DMS53 treated with DMSO at 0.1 percent for 48 hours (cell line): ENCODE results near the gene ZNHIT3.

Experiments
- DNase-seq: peaks from one replicate; lab custom pipeline; 2025; ENCODE audit not compliant: unreplicated experiment; lab: John Stamatoyannopoulos, UW

ZNHIT3 gene

DNA sequence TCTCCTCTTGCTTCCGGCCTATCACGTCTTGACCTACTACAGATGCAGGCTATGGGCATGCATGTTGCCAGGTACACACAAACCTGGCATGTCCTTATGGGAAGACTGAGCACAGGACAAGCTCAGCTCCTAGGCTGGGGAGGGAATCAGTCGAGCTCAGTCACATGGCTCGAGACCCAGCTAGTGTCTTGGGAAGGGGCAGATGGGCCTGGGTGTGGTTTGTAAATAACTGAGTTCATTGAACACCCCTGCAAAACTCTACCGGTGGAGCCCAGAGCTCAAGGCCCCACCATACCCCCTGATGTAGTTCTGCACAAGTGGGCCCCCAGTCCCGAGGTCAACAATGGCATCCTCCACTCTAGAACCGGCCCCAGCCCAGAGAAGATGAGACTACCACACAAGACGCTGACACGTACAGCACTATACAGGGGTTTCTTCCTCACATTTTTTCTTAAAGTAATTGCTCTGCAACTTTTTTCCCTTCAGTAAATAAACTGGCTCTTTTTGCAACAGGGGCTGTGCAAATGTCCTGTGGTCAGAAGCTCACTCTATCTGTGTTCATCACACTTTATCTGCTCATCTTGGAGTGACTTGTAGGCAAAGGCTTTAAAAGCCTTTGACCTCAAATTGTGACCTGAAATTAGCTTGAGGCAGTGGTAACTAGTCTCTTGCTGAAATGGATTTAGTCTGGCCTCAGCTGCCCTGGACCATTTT lies 22.9 kb downstream of the ZNHIT3 start:
- DNase-seq = no peak

DNA sequence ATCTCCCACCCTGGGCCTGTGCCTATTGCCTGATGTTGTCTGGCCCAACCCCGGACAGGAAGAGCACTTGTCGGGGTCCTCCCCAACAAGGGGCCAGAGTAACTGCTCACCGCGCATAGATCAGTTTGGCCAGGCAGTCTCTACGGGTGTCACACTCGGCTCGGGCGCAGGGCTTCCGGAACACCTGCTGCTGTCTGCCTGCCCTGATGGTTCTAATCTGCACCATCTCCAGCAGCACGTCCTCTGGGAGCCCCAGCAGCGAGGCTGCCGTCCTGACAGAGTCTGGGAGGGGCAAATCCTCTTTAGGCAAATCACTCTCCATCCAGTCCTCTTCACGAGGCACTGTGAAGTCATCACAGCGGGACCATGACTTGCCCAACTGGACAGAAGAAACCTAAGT lies 24.2 kb downstream of the ZNHIT3 start:
- DNase-seq = no peak

DNA sequence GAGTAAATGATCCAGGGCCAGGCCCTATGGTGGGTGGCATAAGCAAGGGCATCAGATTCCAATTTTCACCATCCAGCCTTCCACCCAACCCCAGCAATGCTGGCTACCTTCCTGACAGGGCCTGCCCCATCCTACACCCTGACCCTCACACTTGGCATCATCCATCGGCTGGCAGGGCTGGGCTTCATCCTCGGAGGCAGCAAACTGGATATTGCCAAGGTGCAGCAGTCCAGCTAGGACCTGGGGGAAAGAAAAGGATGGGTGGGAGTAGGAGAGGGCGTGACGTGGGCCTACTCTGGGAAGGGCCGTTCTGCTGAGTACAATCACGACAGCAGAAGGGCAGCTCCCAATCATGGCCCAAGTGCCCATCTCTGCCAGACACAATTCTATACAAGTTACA lies 24.7 kb downstream of the ZNHIT3 start:
- no peak for DNase-seq

DNA sequence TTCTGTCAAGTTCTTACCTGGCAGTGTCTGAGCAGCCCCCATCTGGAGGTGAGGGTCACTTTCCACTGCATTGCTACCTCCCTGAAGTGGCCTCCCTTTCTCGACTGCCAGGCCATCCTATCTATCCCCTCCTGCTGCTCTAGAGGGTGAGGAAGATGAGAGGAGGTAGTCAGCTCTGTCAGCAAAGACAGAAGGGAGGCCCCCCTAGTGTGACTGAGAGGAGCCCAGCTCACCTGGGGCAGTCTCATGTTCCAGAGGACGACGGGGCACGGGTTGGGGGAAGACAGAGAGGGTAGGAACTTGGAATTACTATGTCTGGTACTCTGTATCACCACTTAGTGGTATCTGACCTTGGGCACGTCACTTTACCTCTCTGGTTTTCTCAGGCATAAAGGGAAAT lies 26.2 kb downstream of the ZNHIT3 start:
- no peak for DNase-seq

DNA sequence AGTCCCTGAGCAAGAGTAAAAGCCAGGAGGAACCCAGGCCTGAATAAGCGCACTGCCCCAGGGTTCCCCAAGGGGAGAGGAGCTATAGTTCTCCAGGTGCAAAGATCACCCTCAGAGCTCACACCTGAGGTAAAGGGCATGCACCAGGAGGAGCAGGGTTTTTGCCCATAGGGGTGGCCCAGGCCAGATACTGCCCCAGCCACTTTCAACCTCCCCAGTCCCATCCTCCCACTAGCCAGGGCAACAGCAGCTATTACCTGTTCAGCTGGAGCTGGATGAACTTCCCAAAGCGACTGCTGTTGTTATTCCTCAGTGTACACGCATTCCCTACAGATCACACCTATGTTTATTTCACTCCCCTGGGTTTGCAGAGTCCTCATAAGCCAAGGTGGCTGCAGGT lies 28.4 kb downstream of the ZNHIT3 start:
- no peak for DNase-seq

DNA sequence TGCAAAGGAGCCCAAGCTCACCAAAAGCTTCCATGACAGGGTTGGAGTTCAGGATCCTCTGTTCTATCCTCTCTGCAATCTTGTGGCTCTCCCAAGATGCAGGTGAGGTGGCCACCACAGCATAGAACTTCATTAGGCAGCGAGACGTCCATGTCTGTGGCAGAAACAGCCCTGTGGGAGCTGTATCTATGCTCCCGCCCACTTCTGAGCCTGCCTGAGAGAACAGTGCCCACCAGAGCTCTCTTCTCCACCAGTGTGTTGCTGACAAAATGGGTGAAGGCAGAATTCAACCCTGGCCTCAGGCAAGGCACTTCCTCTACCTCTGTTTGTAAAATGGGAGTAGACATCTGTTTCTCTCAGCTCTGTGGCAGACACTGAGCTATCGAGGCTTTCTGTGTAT lies 29.4 kb downstream of the ZNHIT3 start:
- DNase-seq = no peak

DNA sequence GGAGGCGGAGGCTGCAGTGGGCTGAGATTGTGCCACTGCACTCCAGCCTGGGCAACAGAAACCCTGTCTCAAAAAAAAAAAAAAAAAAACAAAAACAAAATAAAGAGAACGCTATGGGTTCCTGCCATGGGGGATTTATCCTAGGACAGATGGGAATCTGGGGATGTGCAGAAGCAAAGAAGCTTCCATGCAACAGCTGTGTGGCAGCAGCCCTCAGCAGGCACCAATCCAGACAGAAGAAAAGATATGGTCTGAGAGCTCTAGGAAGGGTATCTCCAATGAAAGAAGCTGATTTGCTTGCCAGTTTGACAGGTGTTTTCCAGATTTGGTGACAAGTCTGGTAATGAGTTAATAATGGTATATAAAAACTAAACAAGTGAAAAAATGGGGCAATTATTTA lies 36.6 kb downstream of the ZNHIT3 start:
- no peak for DNase-seq

DNA sequence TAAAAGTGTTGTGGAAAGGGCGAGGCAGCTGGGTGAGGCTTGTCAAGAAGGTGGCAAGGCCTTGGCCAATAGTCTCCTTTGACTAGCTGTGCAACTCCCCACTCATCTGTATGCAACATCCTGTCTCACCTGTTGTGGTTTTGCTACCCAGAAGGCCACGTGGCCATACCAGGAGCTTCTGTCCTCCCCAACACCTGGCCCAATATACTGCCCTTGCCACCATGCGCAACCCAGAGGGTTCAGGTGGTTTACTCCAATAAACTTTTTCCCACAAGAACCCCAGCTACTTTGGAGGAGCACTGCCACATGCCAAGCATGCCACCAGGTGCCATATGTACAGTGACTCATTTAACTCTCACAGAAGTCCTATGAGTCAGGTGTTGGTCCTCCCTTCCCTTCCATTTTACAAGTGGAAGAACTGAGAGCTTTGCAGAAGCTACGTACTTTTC lies 38.0 kb downstream of the ZNHIT3 start:
- no peak for DNase-seq

DNA sequence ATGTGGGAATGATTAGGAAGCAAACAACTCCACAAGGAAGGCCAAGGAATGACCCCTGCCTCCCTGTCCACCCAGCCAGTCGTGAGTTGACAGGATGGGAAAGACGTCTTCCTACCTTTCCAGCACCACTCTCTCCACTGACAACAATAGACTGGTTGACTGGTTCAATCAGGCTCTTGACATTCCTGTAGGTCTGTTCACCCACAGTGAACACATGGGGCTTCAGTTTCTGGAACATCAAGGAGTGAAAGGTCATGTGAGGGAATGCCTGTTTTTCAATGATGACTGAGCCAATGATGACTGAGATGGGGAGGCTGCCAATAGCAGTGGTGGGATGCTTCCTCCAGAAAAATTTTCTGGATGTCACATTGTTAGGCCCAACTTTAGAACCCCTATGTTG lies 38.6 kb downstream of the ZNHIT3 start:
- DNase-seq = no peak

DNA sequence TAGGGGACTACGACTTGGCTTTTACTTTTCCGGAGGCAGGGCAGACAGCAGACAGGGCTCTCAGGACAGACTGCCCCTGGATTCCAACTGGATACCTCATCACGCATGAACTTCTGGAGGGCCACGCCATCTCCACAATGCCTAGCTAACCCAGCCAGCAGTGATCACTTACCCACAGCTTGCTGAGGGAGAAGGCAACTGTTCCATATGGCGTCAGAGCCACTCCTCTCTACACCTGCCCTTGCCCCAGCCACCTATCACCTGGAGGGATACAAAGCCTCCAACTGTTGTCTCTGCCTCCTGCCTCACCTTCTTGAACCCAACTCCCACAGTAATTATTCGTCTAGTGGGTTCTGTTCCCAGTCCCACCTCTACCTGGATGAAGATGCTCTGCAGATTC lies 39.4 kb downstream of the ZNHIT3 start:
- no peak for DNase-seq

DNA sequence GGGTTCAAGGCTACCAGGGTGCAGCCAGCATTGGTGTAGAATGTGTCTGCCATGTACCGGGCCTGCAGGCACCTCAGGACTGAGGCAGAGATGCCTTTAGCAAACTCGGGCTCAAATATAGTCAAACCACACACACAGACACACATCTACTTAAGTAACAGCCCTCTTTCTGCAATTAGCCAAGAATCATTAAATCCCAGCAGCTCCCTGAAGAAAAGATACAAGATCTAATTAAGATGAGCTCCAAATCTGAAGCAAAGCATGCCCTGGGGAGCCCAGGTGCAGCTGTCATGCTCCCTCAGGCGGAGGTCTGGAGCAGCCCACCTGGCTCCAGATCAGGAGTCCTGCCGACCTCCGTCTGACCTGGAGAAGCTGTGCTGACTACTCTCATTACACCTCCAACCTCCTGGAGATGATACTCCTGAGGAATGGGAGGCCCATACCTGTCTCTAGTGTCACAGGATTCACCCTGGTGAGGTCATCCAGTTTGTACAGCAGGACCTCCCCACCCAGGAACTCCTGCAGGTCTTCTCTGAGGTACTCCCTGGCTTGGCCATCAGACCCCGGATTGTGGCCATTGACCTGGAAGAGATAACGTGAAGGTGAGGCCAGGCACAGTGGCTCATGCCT lies 41.3 kb downstream of the ZNHIT3 start:
- DNase-seq = no peak

DNA sequence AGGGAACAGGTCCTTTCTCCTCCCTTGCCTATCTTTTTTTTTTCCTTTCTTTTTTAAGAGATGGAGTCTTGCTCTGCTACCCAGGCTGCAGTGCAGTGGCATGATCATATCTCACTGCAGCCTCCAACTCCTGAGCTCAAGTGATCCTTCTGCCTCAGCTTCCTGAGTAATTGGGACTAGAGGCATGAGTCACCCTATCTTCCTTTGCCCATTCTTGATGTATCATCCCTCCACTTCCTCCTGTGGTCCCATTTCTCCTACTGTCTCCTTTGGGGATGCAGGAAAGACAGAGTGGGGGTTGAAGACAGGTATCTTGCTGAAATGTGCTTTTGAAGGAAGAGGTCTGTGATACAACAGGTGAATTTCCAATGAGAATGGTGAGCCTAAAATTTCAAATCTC lies 42.6 kb downstream of the ZNHIT3 start:
- no peak for DNase-seq

DNA sequence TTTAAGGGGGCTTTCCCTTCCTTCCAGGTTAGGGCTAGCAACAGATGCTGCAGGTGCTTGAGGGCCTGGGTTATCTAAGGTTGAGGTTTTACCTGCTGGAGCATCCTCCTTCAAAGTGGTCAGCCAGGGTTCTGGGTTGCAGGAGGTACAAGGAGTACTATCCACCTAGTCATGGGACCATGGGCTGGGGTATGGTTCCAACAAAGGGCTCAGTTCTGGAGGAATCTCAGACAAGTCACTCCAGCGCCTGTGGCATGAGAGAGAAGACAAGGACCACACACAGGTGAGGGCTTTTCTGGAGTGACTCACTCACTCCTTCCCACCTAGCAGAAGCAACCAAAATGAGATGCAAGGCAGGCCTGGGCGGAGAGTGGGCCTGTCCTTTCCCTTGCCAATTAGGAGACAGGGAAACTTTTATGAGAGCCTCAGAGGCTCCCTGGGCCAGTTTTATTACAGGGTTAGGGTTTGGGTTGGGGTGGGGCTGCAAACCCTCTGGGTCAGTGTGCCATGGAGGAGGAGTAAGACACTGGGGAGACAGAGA lies 46.0 kb downstream of the ZNHIT3 start:
- DNase-seq = no peak

DNA sequence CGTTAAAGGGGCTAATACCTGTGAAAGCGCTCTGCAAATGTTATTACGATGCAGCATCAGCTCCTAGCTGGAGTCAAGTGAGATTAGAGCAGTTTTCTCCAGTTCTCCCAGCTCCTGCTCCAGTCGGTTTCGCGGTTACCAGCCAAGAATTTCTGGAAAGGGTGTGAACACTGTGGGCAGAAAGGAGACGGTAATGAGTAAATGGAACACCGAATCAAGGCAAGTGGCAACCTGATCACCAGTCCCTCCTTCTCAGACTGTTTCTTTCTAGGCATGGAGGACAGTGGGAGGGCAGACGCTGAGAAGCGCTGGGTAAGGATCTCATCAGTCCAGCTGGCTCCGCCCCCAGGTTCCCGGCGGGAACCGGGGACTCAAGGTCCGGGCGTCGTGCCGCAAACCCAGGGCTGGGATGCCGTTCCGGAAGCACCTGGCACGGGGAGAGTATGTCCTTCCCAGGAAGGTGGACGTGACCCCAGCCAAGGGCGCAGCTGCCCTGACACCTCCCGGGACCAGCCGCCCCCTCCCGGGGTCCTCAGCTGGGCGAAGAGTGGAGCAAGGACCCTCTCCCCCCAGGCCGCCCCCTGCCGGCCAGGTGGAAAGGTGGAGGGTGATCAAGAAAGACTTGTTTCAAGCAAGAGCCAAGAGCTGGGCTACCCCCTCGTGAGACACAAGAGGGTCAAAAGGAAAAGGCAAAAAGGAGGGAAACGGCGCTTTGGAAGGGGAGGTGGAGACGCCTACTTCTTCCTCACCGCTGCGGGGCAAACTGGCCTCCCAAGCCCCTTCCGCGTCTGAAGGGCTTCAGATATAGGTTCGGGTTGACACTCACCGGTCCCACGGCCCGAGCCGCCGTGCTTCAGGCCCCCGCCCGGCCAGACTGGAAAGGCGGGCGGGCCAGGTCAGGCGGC lies 47.7 kb downstream of the ZNHIT3 start:
- peak; percentile 59 for DNase-seq

DNA sequence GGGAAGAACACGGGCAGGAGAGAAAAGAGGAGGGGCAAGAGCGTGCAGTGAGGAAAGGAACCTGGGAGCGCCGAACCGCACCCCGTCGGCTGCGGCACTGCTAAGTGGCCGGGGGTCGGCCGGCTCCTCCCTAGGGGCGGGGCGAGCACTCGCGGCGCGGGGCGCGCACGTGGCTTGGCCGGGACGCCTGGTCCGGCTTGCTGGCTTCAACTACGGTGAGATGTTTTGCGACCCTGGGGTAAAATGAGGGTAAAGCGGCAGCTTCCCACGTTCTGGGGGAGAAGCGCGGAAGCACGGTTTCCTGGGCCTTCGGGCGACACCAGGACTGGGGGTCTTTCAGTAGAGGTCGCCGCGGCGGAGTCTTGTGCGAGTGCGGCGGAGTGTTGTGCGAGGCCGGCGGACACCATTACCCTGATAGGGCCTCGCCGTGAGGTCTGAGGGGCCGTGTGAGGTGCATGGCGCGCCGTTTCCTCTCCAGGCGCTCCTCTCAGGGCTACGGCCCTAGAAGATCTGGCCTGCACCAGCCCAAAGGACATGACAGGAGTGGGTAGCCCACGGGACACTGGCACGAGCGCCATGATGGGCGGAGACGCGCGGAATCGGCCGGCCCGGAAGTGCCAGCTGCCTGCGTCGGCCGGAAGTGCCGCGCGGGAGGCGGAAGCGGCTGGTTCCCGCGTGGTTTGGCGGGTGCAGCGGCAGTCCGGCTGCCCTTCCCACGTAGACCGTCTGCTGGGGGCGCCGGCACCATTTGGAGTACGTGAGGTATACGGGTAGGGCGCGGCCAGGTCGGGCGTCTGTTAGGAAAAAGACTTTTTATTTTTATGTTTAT lies 48.6 kb downstream of the ZNHIT3 start, which contains the start of the genes MYO19 and PIGW:
TSS of gene MYO19 (minus strand) at position 29 of the 829 bp plus-strand sequence. CDS start 2,330 bp downstream, outside the sequence.
TSS of gene PIGW (plus strand) at position 148 of the 829 bp plus-strand sequence. CDS start 2,115 bp downstream, outside the sequence.
- peak; percentile 70 for DNase-seq

DNA sequence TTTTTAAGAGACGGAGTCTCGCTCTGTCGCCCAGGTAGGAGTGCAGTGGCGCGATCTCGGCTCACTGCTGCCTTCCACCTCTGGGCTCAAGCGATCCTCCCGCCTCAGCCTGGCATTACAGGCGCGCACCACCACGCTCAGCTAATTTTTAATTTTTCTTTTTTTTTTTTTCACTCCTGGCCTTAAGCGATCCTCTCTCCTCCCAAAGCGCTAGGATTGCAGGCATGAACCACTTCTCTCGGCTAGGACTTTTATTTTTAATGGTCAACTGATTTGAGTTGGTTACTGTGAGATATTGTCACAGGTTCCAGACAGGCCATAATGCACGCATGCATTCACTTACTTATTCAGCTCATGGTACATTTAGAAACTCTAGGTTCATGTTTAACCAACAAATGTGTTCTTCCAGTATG lies 49.2 kb downstream of the ZNHIT3 start:
- DNase-seq = no peak

DNA sequence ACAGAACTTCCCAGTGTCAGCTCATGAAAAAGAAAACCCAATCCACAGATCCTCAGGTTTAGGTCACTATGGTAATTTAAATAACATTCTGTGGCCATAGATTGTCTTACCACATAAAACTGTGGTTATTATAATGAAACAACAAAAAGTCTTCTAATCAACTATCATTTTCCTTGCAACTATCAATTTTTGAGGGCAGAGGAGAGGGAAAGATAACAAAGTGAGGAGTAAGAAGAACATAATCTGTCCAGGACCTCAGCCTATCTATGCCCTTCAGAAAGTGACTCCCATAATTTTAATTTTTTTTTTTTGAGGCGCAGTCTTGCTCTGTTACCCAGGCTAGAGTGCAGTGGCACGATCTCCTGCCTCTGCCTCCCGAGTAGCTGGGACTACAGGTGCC lies 54.2 kb downstream of the ZNHIT3 start:
- DNase-seq = no peak

DNA sequence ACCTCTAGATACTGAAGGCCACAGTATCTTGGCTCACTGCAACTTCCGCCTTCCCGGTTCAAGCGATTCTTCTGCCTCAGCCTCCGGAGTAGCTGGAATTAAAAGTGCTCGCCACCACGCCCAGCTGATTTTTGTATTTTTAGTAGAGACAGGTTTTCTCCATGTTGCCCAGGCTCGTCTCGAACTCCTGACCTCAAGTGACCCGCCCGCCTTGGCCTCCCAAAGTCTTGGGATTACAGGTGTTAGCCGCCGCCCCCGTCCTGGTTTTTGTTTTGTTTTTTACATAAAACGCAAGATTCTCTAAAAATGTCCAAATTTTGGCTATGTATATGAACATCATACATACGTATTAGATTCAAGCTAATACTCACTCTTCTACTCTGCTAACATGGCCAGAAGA lies 56.3 kb downstream of the ZNHIT3 start:
- no peak for DNase-seq

DNA sequence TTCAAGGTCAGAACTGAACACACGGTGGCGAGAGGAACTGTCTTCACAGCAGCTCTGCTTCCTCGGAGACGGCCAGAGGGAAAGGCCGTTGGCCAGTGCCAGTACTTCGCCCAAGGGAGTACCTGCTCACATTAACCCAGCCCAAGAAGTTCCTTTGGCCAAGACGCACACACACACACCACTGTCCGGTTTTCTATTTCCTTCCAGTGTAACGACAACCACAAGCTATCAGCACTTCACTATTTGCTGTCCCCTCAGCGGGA lies 57.5 kb downstream of the ZNHIT3 start:
- no peak for DNase-seq

DNA sequence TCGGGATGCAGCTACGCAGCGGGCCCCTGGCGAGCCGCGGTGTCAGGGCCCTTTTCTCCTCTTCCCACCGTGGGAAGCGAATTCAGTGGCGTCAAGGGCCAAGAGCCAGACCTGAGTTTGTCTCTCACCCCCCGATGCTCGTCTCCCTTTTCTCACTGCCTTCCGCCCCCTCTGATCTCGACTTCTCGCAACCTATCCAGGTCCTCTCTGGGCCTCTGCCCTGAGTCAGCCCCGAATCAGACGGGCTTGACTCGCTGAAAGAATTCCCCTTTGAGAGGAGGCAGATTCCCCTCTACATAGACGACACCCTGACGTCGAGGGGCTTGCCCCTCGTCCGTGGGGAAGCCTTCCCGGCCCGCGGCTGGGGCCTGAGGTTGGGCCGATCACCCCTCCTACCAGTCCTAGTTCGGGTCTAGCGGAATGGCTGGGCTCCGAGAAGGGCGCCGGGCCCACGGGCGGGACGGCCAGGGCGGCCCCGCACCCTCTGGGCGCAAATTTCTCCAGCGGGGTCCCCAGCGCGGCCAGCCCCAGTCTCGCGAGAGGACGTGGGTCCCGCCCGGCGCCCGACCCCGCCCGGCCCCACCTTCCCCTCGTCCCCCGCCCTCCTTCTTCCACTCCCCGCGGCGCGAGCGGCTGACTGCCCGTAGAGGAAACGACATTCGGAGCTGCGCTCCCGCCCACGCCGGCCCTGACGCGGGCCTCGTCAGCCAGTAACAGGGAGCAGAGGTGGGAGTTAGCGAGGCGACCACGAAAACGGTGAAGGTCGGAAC lies 58.0 kb downstream of the ZNHIT3 start, which contains the start of gene GGNBP2:
TSS of gene GGNBP2 (plus strand) at position 613 of the 770 bp plus-strand sequence. CDS start 806 bp downstream, outside the sequence.
- DNase-seq = peak; percentile 47
